ENCODE measurements around the gene TMA7. TPM values are rescaled to one million over a fixed set of nuclear protein-coding genes. Genes with fewer than 3 reads are reported as not detected.
"Not testable (repeated sequence)": the region's sequence is repeated elsewhere in the genome, so short reads cannot be mapped to it uniquely, and the experiment has no call there.

TMA7 gene
- total RNA-seq, 2 experiments from 2014 or later = 402 to 429 TPM

GRCh38 chr3:48469046-48469915 lies 29.2 kb downstream of the TMA7 start:
- CTCF ChIA-PET = interaction anchor here (1.4 kb wide), 1 partner anchor 33 kb away, joined by 7 read pairs; no protein-coding TSS in a partner anchor
- POLR2A ChIA-PET = interaction anchor here (1.4 kb wide), 1 partner anchor 23 kb away, joined by 3 read pairs; the partner anchor contains the start of gene ATRIP

GRCh38 chr3:48470286-48470685 lies 30.2 kb downstream of the TMA7 start:
- ChIA-PET CTCF (interaction anchor here (1.4 kb wide), 1 partner anchor 34 kb away, joined by 7 read pairs; no protein-coding TSS in a partner anchor), POLR2A (interaction anchor here (1.4 kb wide), 1 partner anchor 24 kb away, joined by 3 read pairs; the partner anchor contains the start of gene ATRIP)

DNA sequence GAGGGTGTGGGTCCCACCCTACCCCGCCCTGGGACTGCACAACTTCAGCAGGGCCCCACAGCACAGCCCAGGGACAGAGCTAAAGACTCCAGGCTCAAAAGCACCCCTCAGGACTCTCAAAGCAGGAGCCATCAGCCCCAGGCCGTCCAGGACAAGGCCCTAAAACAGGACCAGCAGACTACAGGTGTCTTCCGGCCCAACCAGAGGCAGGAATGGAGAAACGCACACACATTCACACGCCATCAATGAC lies 32.5 kb downstream of the TMA7 start:
- ChIA-PET CTCF (interaction anchor here (0.7 to 3.8 kb wide), 8 partner anchors 28 to 163 kb away, joined by 3 to 18 read pairs (median 5); partner anchors contain the start of genes CCDC51, PFKFB4 and TMA7), POLR2A (interaction anchor here (0.6 to 1.8 kb wide), 9 partner anchors 8 to 476 kb away, joined by 3 to 8 read pairs (median 3); partner anchors contain the start of genes ATRIP, PFKFB4 and ZNF589)

GRCh38 chr3:48472923-48473616 lies 33.0 kb downstream of the TMA7 start:
- CTCF ChIA-PET = interaction anchor here (0.8 to 3.8 kb wide), 10 partner anchors 10 to 84 kb away, joined by 3 to 18 read pairs (median 4); partner anchors contain the start of genes CCDC51 and TMA7
- POLR2A ChIA-PET = interaction anchor here (0.6 to 1.8 kb wide), 12 partner anchors 9 to 477 kb away, joined by 3 to 9 read pairs (median 3); partner anchors contain the start of genes ATRIP, PFKFB4 and ZNF589

GRCh38 chr3:48473617-48473952 lies 33.5 kb downstream of the TMA7 start:
- ChIA-PET POLR2A (interaction anchor here (0.6 to 1.7 kb wide), 6 partner anchors 12 to 206 kb away, joined by 3 to 9 read pairs (median 3); no protein-coding TSS in a partner anchor), CTCF (interaction anchor here (0.8 to 3.8 kb wide), 10 partner anchors 9 to 84 kb away, joined by 3 to 18 read pairs (median 4); partner anchors contain the start of genes CCDC51 and TMA7)

DNA sequence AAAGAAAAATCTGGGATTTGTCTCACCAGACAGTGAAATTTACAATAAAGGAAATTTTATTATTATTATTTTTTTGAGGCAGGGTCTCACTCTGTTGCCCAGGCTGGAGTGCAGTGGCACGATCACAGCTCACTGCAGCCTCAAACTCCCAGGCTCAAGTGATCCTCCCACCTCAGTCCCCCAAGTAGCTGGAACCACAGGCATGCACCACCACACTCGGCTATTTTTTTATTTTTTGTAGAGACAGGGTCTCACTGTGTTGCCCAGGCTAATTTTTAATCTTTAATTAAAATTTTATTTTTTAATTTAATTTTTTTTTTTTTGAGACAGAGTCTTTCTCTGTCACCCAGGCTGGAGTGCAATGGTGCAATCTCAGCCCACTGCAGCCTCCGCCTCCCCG lies 34.0 kb downstream of the TMA7 start:
- ChIA-PET CTCF (interaction anchor here (0.6 to 3.8 kb wide), 10 partner anchors 9 to 829 kb away, joined by 3 to 18 read pairs (median 4); partner anchors contain the start of genes CCDC51 and TMA7), POLR2A (interaction anchor here (0.7 to 1.7 kb wide), 4 partner anchors 13 to 174 kb away, joined by 3 to 9 read pairs (median 6); no protein-coding TSS in a partner anchor)

DNA sequence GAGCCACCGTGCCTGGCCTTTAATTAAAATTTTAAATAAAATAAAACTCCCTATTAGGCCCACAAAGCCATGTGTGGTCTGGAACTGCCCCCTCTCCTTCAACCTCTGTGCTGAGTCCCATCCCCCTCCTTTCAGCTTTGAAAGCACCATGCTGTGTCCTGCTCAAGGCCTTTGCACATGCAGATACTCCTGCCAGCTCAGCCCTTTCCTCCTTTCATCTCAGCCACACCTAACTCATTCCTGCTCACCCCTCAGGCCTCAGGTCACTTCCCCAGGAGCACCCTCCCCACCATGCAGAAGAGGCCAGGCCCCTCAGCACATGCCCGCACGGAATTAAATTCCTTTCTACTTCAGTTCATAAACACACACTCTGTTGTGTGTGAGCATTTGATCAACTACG lies 34.6 kb downstream of the TMA7 start:
- POLR2A ChIA-PET = no interaction called here
- CTCF ChIA-PET = interaction anchor here (0.6 to 3.8 kb wide), 3 partner anchors 39 to 828 kb away, joined by 7 to 18 read pairs (median 9); no protein-coding TSS in a partner anchor

DNA sequence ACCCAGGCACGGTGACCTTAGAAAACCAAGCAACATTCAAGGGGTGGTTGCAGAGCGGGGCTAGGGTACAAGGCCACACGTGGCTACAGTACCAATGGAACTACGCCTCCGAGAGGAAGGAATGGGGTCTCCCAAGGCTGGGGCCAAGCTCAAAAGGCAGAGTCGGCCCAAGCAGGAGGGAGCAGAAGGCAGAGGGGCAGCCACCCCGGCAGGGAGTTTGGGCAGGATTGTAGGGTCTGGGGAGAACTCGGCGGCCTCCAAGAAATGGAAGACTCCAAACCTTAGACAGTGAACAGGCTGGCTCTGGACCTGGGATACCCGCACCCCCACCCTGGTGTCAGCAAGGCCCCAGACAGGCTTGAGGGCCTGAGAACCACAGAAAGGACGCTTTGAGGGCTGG lies 35.1 kb downstream of the TMA7 start:
- ChIA-PET CTCF (no interaction called here), POLR2A (no interaction called here)

DNA sequence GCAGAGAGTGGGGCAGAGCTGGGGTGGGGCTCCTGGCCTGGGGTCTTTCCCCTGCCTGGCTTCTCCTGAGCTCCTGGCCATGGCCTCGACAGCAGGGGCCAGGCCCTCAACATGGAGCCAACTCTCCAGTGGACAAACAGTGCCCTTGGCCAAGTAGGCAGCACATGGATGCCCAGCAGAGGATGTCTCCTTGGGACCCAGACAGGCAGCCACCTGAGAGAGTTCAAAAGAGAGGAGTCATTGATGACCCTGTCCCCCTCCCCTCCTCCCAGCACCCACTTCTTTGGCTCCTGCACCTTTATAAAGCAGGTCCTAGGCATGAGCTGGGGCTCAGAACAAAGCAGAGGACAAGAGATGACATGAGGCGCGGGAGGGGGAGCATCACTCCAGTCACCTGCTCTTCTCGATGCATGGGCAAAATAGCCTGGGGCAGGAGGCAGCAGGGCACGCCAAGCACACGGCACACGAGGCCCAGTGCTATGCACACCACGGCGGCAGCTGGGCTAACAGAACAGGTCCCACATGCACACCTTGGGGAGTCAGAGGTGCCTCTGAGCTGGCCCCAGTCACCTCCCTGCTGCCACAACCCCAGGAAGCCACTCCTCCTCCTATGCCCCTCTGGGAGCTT lies 36.5 kb downstream of the TMA7 start:
- CTCF ChIA-PET = interaction anchor here (0.7 to 1.1 kb wide), 3 partner anchors 44 to 538 kb away, joined by 3 to 4 read pairs (median 3); no protein-coding TSS in a partner anchor
- POLR2A ChIA-PET = interaction anchor here (0.6 to 1.2 kb wide), 2 partner anchors 10 to 29 kb away, joined by 3 to 4 read pairs; a partner anchor contains a TSS

- CTCF ChIA-PET = interaction anchor here (1.1 to 1.7 kb wide), 3 partner anchors 32 to 71 kb away, joined by 4 read pairs; partner anchors contain the start of gene ATRIP
- POLR2A ChIA-PET = no interaction called here
Observed at GRCh38 chr3:48477959-48478520, 38.0 kb downstream of the TMA7 start.

DNA sequence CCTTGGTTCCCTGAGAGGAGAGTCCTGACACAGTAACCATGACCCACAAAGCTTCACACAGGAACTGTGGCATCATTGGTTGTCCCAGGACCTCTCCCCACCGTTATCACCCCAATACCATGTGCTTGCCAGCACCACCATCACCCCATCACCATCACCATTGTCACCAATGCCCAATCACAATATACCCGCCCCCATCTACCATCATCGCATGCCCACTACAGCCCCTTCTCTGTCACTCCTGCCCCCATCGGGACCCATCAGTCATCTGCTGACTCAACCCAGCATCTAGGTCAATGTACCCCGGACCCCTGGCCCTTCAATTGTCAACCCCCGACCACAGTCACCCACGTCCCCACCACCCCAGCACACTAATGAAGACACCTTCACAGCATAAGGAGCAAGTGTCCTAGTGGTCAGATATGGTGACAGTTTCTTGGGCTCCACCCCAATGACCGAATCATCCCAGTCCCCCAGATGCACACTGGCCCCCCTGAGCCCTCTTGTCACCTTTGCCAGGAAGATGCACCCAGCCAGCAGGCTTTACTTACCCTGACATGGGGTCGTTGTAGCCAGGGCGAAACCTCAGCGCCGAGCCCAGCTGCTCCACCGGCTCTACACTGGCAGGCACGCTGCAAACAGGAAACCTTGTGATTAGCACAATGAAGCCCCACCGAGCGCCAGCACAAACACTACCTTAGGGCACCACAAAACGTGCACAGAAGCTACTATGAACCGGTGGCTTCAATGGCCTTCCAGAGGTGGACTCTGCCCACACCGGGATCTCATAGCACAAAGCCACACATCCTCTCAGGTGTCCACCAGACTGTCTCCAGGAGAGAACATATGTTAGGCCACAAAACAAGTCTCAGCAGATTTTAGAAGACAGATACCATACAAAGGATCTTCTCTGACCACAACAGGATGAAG lies 38.8 kb downstream of the TMA7 start:
- ChIA-PET CTCF (interaction anchor here (0.6 to 1.7 kb wide), 5 partner anchors 11 to 1204 kb away, joined by 3 to 4 read pairs (median 4); partner anchors contain the start of gene ATRIP), POLR2A (no interaction called here)

DNA sequence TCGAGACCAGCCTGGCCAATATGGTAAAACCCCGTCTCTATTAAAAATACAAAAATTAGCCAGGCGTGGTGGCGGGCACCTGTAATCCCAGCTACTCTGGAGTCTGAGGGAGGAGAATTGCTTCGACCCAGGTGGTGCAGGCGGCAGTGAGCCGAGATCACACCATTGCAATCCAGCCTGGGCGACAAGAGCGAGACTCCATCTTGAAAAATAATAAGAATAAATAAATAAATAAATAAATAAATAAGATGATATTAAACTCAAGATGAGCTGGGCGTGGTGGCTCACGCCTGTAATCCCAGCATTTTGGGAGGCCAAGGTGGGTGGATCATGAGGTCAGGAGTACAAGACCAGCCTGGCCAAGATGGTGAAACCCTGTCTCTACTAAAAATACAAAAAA lies 40.8 kb downstream of the TMA7 start:
- POLR2A ChIA-PET, CTCF ChIA-PET: not testable (repeated sequence)

- CTCF ChIA-PET = interaction anchor here (1.6 kb wide), 1 partner anchor 9 kb away, joined by 3 read pairs; no protein-coding TSS in a partner anchor
- POLR2A ChIA-PET = not testable (repeated sequence)
Observed at GRCh38 chr3:48482822-48483221, 42.8 kb downstream of the TMA7 start.

- CTCF ChIA-PET = no interaction called here
- POLR2A ChIA-PET = no interaction called here
Observed at GRCh38 chr3:48486952-48487351, 46.9 kb downstream of the TMA7 start.

DNA sequence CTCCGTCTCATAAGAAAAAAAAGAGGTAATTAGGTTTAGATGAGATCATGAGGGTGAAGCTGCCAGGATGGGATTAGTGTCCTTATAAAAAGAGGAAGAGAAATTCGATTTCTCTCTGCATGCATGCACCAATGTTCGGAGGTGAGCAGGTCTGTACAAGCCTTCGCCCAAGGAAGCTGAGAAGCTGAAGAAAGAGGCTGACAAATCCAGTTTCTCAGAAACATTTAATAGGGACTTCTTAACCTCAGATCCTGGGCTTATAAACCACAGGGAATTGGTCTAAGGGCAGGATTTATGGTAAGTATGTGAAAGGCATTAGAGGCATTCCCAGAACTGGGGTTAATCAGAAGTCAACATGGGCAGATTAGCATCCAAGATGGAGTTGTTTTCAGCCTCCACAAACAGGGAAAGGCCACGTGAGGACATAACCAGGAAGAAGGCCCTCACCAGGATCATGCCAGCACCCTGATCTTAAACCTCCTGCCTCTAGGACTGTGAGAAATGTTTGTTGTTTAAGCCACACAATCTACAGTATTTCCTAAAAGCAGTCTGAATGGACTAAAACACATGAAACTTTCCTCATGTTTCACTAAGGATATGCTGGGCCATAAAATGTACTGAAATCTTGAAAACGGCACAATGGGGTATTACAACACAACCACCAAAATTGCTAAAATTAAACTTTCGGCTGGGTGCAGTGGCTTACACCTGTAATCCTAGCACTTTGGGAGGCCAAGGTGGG lies 52.6 kb downstream of the TMA7 start:
- ChIA-PET CTCF (interaction anchor here (0.7 kb wide), 1 partner anchor 17 kb away, joined by 3 read pairs; no protein-coding TSS in a partner anchor), POLR2A (no interaction called here)

DNA sequence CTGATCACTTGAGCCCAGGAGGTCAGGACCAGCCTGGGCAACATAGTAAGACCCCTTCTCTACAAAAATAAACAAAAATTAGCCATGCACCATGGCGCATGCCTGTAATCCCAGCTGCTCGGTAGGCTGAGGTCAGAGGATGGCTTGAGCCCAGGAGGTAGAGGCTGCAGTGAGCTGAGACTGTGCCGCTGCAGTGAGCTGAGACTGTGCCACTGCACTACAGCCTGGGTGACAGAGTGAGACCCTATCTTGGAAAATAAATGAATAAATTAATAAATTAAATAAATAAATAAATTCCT lies 53.1 kb downstream of the TMA7 start:
- ChIA-PET POLR2A (no interaction called here), CTCF (interaction anchor here (0.7 kb wide), 1 partner anchor 16 kb away, joined by 3 read pairs; no protein-coding TSS in a partner anchor)
